NB4 (cell line): ENCODE results near the gene PRRG4.

Experiments
- DNase-seq: peaks from one replicate; pipeline ENCODE4 v3.0.0; 2010; ENCODE audit warnings: low read depth
- H3K4me3 ChIP-seq: one replicate; pipeline ENCODE4 v1.5.1; 2011; ENCODE audit warnings: mild to moderate bottlenecking, low read depth, low read length, moderate library complexity
- MYC ChIP-seq: IDR thresholded peaks from 2 replicates; pipeline ENCODE4 v1.6.1; 2011; ENCODE audit warnings: low read depth, low read length
- POLR2A ChIP-seq: IDR thresholded peaks from 2 replicates; pipeline ENCODE4 v1.6.1; 2011; ENCODE audit warnings: mild to moderate bottlenecking; ENCODE audit not compliant: insufficient read length; ENCODE audit errors: extremely low read depth
- TF ChIP-seq, protein P1 (sequence below): IDR thresholded peaks from one replicate; pipeline ENCODE4 v1.5.1; 2012; ENCODE audit warnings: low read depth, low read length
- TF ChIP-seq, protein P2 (sequence below): IDR thresholded peaks from 2 replicates; pipeline ENCODE4 v1.6.1; 2011; ENCODE audit warnings: low read depth, low read length

PRRG4 gene

DNA sequence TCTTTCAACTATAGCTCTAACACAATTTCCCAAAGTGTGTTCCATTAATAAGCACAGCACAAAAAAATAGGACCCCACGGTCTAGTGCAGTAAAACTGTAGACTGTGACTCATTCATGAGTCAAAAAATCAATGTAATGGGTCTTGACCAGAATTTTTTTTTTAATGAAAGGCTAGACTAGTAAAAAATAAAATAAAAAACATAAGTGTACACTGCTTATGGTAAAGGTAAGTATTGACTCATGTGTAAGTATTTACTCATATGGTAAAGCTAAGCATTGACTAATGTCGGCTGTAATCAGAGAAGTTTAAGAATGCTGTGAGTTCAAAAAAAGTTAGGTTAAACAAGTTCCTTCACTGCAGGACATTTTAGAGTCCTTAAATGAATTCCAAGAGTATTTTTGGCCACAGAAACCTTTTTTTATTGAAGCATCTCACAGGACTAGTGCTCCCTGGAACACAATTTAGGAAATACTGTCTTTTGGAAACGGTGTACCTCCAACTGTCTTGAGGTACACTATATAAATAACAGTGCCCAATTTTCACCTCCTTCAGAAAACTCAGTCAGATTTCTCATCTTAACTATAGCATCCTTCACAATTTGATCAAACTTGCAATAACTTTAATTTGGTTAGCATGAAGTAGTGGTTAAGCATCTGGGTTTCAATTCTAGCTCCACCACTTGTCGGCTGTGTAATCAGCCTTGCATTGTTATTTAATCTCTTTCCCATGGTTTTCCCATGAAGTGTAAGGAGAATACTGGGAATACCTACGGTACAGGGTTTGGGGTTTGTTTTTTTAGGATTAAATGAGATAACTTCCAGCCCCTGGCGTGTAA is 37.4 kb upstream of the PRRG4 start:
- H3K4me3 ChIP-seq: no peak overlapping the region
- TF ChIP-seq, protein P1, sequence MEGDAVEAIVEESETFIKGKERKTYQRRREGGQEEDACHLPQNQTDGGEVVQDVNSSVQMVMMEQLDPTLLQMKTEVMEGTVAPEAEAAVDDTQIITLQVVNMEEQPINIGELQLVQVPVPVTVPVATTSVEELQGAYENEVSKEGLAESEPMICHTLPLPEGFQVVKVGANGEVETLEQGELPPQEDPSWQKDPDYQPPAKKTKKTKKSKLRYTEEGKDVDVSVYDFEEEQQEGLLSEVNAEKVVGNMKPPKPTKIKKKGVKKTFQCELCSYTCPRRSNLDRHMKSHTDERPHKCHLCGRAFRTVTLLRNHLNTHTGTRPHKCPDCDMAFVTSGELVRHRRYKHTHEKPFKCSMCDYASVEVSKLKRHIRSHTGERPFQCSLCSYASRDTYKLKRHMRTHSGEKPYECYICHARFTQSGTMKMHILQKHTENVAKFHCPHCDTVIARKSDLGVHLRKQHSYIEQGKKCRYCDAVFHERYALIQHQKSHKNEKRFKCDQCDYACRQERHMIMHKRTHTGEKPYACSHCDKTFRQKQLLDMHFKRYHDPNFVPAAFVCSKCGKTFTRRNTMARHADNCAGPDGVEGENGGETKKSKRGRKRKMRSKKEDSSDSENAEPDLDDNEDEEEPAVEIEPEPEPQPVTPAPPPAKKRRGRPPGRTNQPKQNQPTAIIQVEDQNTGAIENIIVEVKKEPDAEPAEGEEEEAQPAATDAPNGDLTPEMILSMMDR: no peak
- TF ChIP-seq MYC (no peak), POLR2A (no peak)
- TF ChIP-seq, protein P2, sequence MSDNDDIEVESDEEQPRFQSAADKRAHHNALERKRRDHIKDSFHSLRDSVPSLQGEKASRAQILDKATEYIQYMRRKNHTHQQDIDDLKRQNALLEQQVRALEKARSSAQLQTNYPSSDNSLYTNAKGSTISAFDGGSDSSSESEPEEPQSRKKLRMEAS: no peak
- DNase-seq: no peak

DNA sequence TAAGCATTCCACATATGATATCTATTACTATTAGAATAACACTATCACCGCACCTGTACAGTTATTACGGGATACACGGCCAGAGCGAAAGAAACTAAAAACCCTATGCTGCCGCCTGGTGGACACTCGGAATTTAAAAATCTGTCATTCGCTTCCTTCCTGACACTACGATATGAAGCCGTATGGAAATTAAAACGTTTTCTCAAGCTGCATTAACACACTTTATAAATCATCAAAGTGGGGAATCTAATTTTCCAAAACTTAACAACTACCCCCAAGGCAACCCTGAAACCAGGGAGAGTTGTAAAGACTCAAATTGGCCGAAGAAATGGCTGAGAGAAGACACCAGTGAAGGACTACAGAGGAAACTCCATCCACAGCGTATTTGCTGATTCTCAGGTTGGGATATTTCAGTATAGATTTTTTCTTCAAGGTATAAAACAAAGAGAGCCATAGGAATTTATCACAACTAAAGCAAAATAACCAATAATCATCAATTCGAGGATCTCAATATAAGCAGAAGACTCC is 36.7 kb upstream of the PRRG4 start:
- H3K4me3 ChIP-seq: no peak overlapping the region
- DNase-seq: peak; percentile 60
- TF ChIP-seq, protein P1: peak; percentile 62
- TF ChIP-seq POLR2A: no peak
- TF ChIP-seq MYC: no peak
- TF ChIP-seq, protein P2: no peak

DNA sequence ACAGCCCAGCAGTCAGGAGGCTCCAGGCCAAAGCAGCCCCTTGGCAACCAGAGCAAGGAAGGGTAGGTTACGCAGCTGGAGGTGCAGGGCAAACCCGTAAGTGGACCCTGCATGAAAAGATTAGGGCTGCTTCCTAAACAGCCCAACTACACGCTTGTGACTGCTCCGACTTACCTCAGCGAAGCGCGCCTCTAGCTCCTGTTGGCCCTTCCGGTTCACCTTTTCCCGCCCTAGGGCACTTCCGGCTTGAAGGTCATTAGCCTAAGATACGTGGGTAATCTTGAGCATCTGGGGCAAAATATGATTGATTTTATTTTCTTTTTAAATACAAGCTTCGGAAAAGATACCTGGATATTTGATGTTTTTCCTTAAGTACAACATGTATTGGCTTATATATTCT is 35.3 kb upstream of the PRRG4 start, which contains the start of gene CCDC73:
TSS of gene CCDC73 (minus strand) at position 224 of the 400 bp plus-strand sequence. CDS start 34,419 bp downstream, outside the sequence.
- no peak for TF ChIP-seq POLR2A
- TF ChIP-seq, protein P1: no peak
- TF ChIP-seq, protein P2: no peak
- no peak for TF ChIP-seq MYC
- DNase-seq: no peak

DNA sequence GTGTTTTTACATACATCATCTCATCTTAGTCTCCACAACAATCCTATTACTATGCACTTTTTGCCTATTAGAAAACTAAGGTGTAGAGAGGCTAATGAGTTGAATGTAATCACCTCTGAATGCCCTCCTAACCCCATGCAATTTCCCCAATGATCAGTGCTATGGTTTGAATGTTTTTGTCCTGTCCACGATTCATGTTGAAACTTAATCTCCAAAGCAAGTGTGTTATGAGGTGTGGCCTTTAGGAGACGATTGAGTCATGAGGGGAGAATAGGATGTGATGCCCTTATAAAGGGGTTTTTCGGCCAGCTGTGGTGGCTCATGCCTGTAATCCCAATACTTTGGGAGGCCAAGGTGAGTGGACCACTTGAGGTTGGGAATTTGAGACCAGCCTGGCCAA is 33.3 kb upstream of the PRRG4 start:
- no peak overlapping the region for H3K4me3 ChIP-seq
- no peak for TF ChIP-seq MYC
- TF ChIP-seq POLR2A: no peak
- TF ChIP-seq, protein P1: no peak
- TF ChIP-seq, protein P2: no peak
- DNase-seq: no peak

More for the DNA sequence above, 35.3 kb upstream of the PRRG4 start, which contains the start of gene CCDC73:
- no peak within 1 kb of the TSS for H3K4me3 ChIP-seq

DNA sequence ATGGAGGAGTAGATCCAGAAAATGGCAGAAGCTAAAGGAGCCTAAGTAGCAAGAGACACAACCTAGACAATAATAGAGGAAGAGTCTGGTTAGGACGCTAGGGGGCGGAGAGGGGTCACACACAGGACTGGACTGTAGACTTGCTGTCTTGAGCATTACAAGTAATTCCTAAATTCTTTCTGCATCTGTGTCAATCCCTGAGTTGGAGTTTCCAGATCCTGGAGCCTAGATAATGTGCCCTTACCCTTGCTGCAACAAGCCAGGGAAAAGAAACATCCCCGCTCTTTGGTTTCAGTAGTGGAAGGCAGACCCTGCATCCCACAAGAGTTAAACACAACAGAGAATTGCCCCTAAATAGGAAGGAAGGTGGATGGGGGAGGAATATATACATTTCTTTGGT is 20.4 kb upstream of the PRRG4 start:
- TF ChIP-seq, protein P1: peak; percentile 85
- TF ChIP-seq POLR2A: no peak
- H3K4me3 ChIP-seq: no peak overlapping the region
- DNase-seq: peak; percentile 84
